IPS-NIHi7 (cell line): ENCODE results near the gene MAN2B2.

ENCODE experiments used
- DNase-seq: peaks from one replicate; pipeline ENCODE4 v3.0.0; 2012; ENCODE audit warnings: mixed read lengths; ENCODE audit errors: extremely low spot score

The MAN2B2 gene

GRCh38 chr4:6546681-6547447 lies 28.1 kb upstream of the MAN2B2 start:
- DNase-seq = peak; percentile 87

- DNase-seq = peak; percentile 77
Observed at GRCh38 chr4:6548201-6548881, 26.6 kb upstream of the MAN2B2 start.

- DNase-seq = no peak
Observed at GRCh38 chr4:6548882-6549230, 26.1 kb upstream of the MAN2B2 start.

- DNase-seq = no peak
Observed at GRCh38 chr4:6549445-6549844, 25.5 kb upstream of the MAN2B2 start.

GRCh38 chr4:6549890-6550620 lies 24.9 kb upstream of the MAN2B2 start:
- no peak for DNase-seq

GRCh38 chr4:6550821-6551220 lies 24.2 kb upstream of the MAN2B2 start:
- no peak for DNase-seq

- DNase-seq = no peak
Observed at GRCh38 chr4:6551660-6552059, 23.3 kb upstream of the MAN2B2 start.

- no peak for DNase-seq
Observed at GRCh38 chr4:6555519-6555918, 19.5 kb upstream of the MAN2B2 start.

- no peak for DNase-seq
Observed at GRCh38 chr4:6556263-6556662, 18.7 kb upstream of the MAN2B2 start.

- no peak for DNase-seq
Observed at GRCh38 chr4:6557185-6557584, 17.8 kb upstream of the MAN2B2 start.

GRCh38 chr4:6557856-6558255 lies 17.1 kb upstream of the MAN2B2 start:
- no peak for DNase-seq

GRCh38 chr4:6560416-6561172 lies 14.4 kb upstream of the MAN2B2 start:
- no peak for DNase-seq

GRCh38 chr4:6561173-6561516 lies 13.8 kb upstream of the MAN2B2 start:
- no peak for DNase-seq

- DNase-seq = peak; percentile 37
Observed at GRCh38 chr4:6561706-6562371, 13.2 kb upstream of the MAN2B2 start.

- DNase-seq = peak; percentile 64
Observed at GRCh38 chr4:6562931-6563901, 11.8 kb upstream of the MAN2B2 start.

GRCh38 chr4:6563935-6564645 lies 10.9 kb upstream of the MAN2B2 start:
- no peak for DNase-seq

GRCh38 chr4:6565691-6566390 lies 9.1 kb upstream of the MAN2B2 start:
- DNase-seq = no peak

- DNase-seq = no peak
Observed at GRCh38 chr4:6566391-6567190, 8.4 kb upstream of the MAN2B2 start.
